Activated CD4-positive, alpha-beta memory T cell treated with anti-CD3 and anti-CD28 coated beads, Interleukin-2, amount 10 ng/mL, durations not matched to agents 7 days and 5 days (primary cell): ENCODE data around the gene DIP2B. TPM values are rescaled to one million over a fixed set of nuclear protein-coding genes. Genes with fewer than 3 reads are reported as not detected.

Source experiments
- CTCF ChIA-PET: fragments of 350-600 bp; sonication (Branson Sonifier 250); formaldehyde crosslinking; loops from one replicate; lab custom pipeline; 2021; ENCODE audit warnings: antibody characterized with exemption, inconsistent platforms; lab: Charles Lee
- POLR2A ChIA-PET: fragments of 350-600 bp; sonication (Branson Sonifier 250); formaldehyde crosslinking; loops from one replicate; lab custom pipeline; 2021; ENCODE audit warnings: antibody characterized with exemption; lab: Charles Lee
- DNase-seq: peaks from one replicate; pipeline ENCODE4 v3.0.0-alpha.2; 2020
- H3K27ac Mint-ChIP-seq: one replicate; pipeline ENCODE4 v1.8.0; 2021; ENCODE audit warnings: mild to moderate bottlenecking, mixed read lengths
- H3K27me3 Mint-ChIP-seq: one replicate; pipeline ENCODE4 v1.8.0; 2021; ENCODE audit warnings: mixed read lengths
- H3K36me3 Mint-ChIP-seq: one replicate; pipeline ENCODE4 v1.8.0; 2021; ENCODE audit warnings: low read depth, mixed read lengths
- H3K4me1 Mint-ChIP-seq: one replicate; pipeline ENCODE4 v1.8.0; 2021; ENCODE audit warnings: mixed read lengths
- H3K4me3 Mint-ChIP-seq: one replicate; pipeline ENCODE4 v1.8.0; 2021; ENCODE audit warnings: mild to moderate bottlenecking, mixed read lengths
- H3K9me3 Mint-ChIP-seq: one replicate; pipeline ENCODE4 v1.8.0; 2021; ENCODE audit warnings: mixed read lengths
- total RNA-seq, 2 experiments: library from RNA; stranded (reverse); gene quantifications; one replicate each; pipeline ENCODE4 v1.2.3, GENCODE V29; 2021

Gene DIP2B
- total RNA-seq, 2 experiments from 2014 or later = 20.3 to 22.9 TPM

DNA sequence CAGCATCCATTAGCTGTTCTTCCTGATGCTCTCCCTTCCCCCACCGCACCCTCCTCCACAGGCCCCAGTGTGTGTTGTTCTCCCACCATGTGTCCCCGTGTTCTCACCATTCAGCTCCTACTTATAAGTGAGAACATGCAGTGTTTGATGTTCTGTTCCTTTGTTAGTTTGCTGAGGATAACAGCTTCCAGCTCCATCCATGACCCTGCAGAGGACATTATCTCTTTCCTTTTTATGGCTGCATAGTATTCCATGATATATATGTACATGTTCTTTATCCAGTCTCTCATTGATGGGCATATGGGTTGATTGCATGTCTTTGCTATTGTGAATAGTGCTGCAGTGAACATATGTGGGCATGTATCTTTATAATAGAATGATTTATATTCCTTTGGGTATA is 268.1 kb downstream of the DIP2B start:
- no peak for DNase-seq
- CTCF ChIA-PET = interaction anchor here (2.3 kb wide), 1 partner anchor 8 kb away, joined by 22 read pairs; the partner anchor contains the start of gene ATF1
- peaks cover 23% of the 10 kb centered on the region for H3K4me1 Mint-ChIP-seq
- no peak overlapping the region for H3K27ac Mint-ChIP-seq
- no peaks in the 10 kb centered on the region for H3K27me3 Mint-ChIP-seq
- POLR2A ChIA-PET = no interaction called here
- no peak overlapping the region for H3K4me3 Mint-ChIP-seq
- H3K36me3 Mint-ChIP-seq = peaks cover 35% of the 10 kb centered on the region
- peaks cover 8% of the 10 kb centered on the region for H3K9me3 Mint-ChIP-seq

GRCh38 chr12:50775251-50775650 is 270.5 kb downstream of the DIP2B start:
- H3K4me3 Mint-ChIP-seq = no peak overlapping the region
- no peak overlapping the region for H3K27ac Mint-ChIP-seq
- DNase-seq = no peak
- POLR2A ChIA-PET = interaction anchor here (1.5 kb wide), 1 partner anchor 11 kb away, joined by 3 read pairs; no protein-coding TSS in a partner anchor
- CTCF ChIA-PET = interaction anchor here (0.9 kb wide), 1 partner anchor 251 kb away, joined by 3 read pairs; the partner anchor contains the start of gene SLC11A2
- peaks cover 18% of the 10 kb centered on the region for H3K4me1 Mint-ChIP-seq
- no peaks in the 10 kb centered on the region for H3K27me3 Mint-ChIP-seq
- peaks cover 4% of the 10 kb centered on the region for H3K9me3 Mint-ChIP-seq
- peaks cover 31% of the 10 kb centered on the region for H3K36me3 Mint-ChIP-seq

- Mint-ChIP-seq H3K27me3 (no peaks in the 10 kb centered on the region), H3K27ac (no peak overlapping the region), H3K9me3 (peaks cover 4% of the 10 kb centered on the region), H3K4me1 (peaks cover 18% of the 10 kb centered on the region), H3K36me3 (peaks cover 21% of the 10 kb centered on the region), H3K4me3 (no peak overlapping the region)
- POLR2A ChIA-PET = interaction anchor here (1.0 to 1.5 kb wide), 3 partner anchors 11 to 28 kb away, joined by 3 to 5 read pairs (median 4); no protein-coding TSS in a partner anchor
- CTCF ChIA-PET = interaction anchor here (0.7 to 1.8 kb wide), 2 partner anchors 12 to 441 kb away, joined by 3 to 7 read pairs; no protein-coding TSS in a partner anchor
- DNase-seq = no peak
Observed at GRCh38 chr12:50776749-50777728, 272.3 kb downstream of the DIP2B start.

DNA sequence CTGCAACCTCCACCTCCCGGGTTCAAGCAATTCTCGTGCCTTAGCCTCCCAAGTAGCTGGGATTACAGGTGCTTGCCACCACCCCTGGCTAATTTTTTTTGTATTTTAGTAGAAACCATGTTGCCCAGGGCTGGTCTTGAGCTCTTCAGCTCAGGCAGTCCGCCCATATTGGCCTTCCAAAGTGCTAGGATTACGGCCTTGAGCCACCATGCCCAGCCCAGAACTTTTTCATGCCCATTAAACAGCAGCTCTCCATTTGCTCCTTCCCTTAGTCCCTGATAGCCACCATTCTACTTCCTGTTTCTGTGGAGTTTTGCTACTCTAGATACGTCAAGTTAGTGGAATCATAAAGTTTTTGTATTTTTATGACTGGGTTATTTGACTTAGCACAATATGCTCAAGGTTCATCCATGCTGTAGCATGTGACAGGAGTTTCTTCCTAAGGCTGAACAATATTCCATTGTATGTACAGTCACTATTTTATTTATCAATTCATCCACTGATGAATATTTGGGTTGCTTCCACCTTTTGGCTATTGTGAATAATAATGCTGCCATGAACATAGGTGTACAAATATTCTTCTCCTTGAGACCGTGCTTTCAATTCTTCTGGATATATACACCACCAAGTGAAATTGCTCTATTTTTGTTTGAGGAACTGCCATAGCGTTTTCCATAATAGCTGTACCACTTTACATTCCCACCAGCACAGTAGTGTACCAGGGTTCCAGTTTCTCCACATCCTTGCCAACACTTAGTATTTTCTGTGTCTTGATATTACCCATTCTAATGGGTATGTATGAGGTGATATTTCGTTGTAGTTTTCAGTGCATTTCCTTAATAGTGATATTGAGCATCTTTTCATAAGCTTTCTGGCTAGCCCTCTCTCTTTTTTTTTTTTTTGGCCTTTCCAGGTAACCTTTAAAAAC is 274.1 kb downstream of the DIP2B start:
- ChIA-PET POLR2A (no interaction called here), CTCF (interaction anchor here (0.7 to 1.8 kb wide), 3 partner anchors 12 to 306 kb away, joined by 3 to 7 read pairs (median 4); no protein-coding TSS in a partner anchor)
- Mint-ChIP-seq H3K36me3 (peaks cover 9% of the 10 kb centered on the region), H3K4me3 (no peak overlapping the region), H3K4me1 (peaks cover 5% of the 10 kb centered on the region), H3K9me3 (no peaks in the 10 kb centered on the region), H3K27ac (no peak overlapping the region), H3K27me3 (no peaks in the 10 kb centered on the region)
- no peak for DNase-seq

GRCh38 chr12:50780013-50780412 is 275.2 kb downstream of the DIP2B start:
- ChIA-PET CTCF (interaction anchor here (0.7 kb wide), 1 partner anchor 307 kb away, joined by 4 read pairs; no protein-coding TSS in a partner anchor), POLR2A (no interaction called here)
- DNase-seq = no peak
- H3K4me3 Mint-ChIP-seq = no peak overlapping the region
- H3K9me3 Mint-ChIP-seq = no peaks in the 10 kb centered on the region
- H3K27me3 Mint-ChIP-seq = no peaks in the 10 kb centered on the region
- peaks cover 14% of the 10 kb centered on the region for H3K36me3 Mint-ChIP-seq
- no peak overlapping the region for H3K27ac Mint-ChIP-seq
- peaks cover 12% of the 10 kb centered on the region for H3K4me1 Mint-ChIP-seq

DNA sequence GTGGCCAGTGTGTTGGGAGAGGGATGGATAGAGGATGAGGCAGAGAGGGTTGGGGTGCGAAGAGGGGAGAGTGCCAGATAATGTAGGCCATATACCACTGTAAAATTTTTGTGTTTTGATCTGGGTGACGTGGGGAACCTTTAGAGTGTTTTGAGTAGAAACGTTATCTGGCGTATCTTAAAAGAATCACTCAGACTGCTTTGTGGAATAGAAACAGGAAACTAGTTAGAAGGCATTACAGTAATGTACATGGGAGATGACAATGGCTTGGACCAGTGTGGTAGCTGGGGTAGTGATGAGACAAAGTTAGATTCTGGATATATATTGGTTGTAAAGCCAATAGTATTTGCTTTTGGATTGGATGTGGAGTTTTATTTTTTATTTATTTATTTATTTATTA is 279.7 kb downstream of the DIP2B start:
- Mint-ChIP-seq H3K27me3 (no peaks in the 10 kb centered on the region), H3K4me1 (peaks cover 22% of the 10 kb centered on the region), H3K36me3 (peaks cover 29% of the 10 kb centered on the region), H3K27ac (peak overlapping the region; percentile 59), H3K9me3 (no peaks in the 10 kb centered on the region), H3K4me3 (no peak overlapping the region)
- POLR2A ChIA-PET = no interaction called here
- DNase-seq = no peak
- CTCF ChIA-PET = interaction anchor here (1.1 kb wide), 1 partner anchor 19 kb away, joined by 3 read pairs; no protein-coding TSS in a partner anchor

- no peaks in the 10 kb centered on the region for H3K27me3 Mint-ChIP-seq
- H3K36me3 Mint-ChIP-seq = peaks cover 29% of the 10 kb centered on the region
- CTCF ChIA-PET = interaction anchor here (1.0 kb wide), 1 partner anchor 20 kb away, joined by 3 read pairs; no protein-coding TSS in a partner anchor
- no peaks in the 10 kb centered on the region for H3K9me3 Mint-ChIP-seq
- no peak overlapping the region for H3K4me3 Mint-ChIP-seq
- no peak overlapping the region for H3K27ac Mint-ChIP-seq
- H3K4me1 Mint-ChIP-seq = peaks cover 23% of the 10 kb centered on the region
- POLR2A ChIA-PET = interaction anchor here (1.4 to 2.4 kb wide), 2 partner anchors 10 to 21 kb away, joined by 3 to 7 read pairs; no protein-coding TSS in a partner anchor
- no peak for DNase-seq
Observed at GRCh38 chr12:50785406-50786001, 280.7 kb downstream of the DIP2B start.

- POLR2A ChIA-PET = interaction anchor here (1.4 to 2.4 kb wide), 2 partner anchors 11 to 22 kb away, joined by 3 to 7 read pairs; no protein-coding TSS in a partner anchor
- no peak overlapping the region for H3K4me3 Mint-ChIP-seq
- CTCF ChIA-PET = interaction anchor here (1.0 kb wide), 1 partner anchor 22 kb away, joined by 3 read pairs; no protein-coding TSS in a partner anchor
- peaks cover 29% of the 10 kb centered on the region for H3K4me1 Mint-ChIP-seq
- no peak overlapping the region for H3K27ac Mint-ChIP-seq
- H3K9me3 Mint-ChIP-seq = no peaks in the 10 kb centered on the region
- H3K27me3 Mint-ChIP-seq = no peaks in the 10 kb centered on the region
- DNase-seq = no peak
- H3K36me3 Mint-ChIP-seq = peaks cover 32% of the 10 kb centered on the region
Observed at GRCh38 chr12:50786498-50787231, 281.9 kb downstream of the DIP2B start.

GRCh38 chr12:50787618-50788017 is 282.8 kb downstream of the DIP2B start:
- no peak overlapping the region for H3K4me3 Mint-ChIP-seq
- no peak for DNase-seq
- ChIA-PET POLR2A (interaction anchor here (2.4 kb wide), 1 partner anchor 23 kb away, joined by 7 read pairs; no protein-coding TSS in a partner anchor), CTCF (no interaction called here)
- H3K4me1 Mint-ChIP-seq = peaks cover 31% of the 10 kb centered on the region
- H3K9me3 Mint-ChIP-seq = no peaks in the 10 kb centered on the region
- H3K36me3 Mint-ChIP-seq = peaks cover 29% of the 10 kb centered on the region
- no peaks in the 10 kb centered on the region for H3K27me3 Mint-ChIP-seq
- H3K27ac Mint-ChIP-seq = no peak overlapping the region

- H3K4me1 Mint-ChIP-seq = peaks cover 31% of the 10 kb centered on the region
- H3K9me3 Mint-ChIP-seq = no peaks in the 10 kb centered on the region
- DNase-seq = no peak
- peaks cover 29% of the 10 kb centered on the region for H3K36me3 Mint-ChIP-seq
- POLR2A ChIA-PET = no interaction called here
- CTCF ChIA-PET = no interaction called here
- no peak overlapping the region for H3K27ac Mint-ChIP-seq
- no peak overlapping the region for H3K4me3 Mint-ChIP-seq
- no peaks in the 10 kb centered on the region for H3K27me3 Mint-ChIP-seq
Observed at GRCh38 chr12:50788561-50788960, 283.8 kb downstream of the DIP2B start.

- Mint-ChIP-seq H3K27ac (no peak overlapping the region), H3K27me3 (no peaks in the 10 kb centered on the region), H3K36me3 (peaks cover 26% of the 10 kb centered on the region), H3K4me3 (no peak overlapping the region), H3K9me3 (no peaks in the 10 kb centered on the region), H3K4me1 (peaks cover 23% of the 10 kb centered on the region)
- ChIA-PET CTCF (no interaction called here), POLR2A (no interaction called here)
- no peak for DNase-seq
Observed at GRCh38 chr12:50790081-50790480, 285.3 kb downstream of the DIP2B start.
